Trophoblast cell (in vitro differentiated cells and primary cell): ENCODE data around the gene AQP7.
"Not testable (repeated sequence)": the region's sequence is repeated elsewhere in the genome, so short reads cannot be mapped to it uniquely, and the experiment has no call there.

Experiments
- DNase-seq, 2 donors: peaks; one replicate each; pipeline ENCODE4 v3.0.0-alpha.2; 2016
- H2AFZ ChIP-seq: 2 replicates; pipeline ENCODE4 v1.6.1; 2013; ENCODE audit warnings: low read length, moderate library complexity, mild to moderate bottlenecking; ENCODE audit not compliant: insufficient read depth, poor library complexity
- H2AK5ac ChIP-seq: 2 replicates; pipeline ENCODE4 v1.6.1; 2013; ENCODE audit warnings: mild to moderate bottlenecking, low read length
- H2BK120ac ChIP-seq: 2 replicates; pipeline ENCODE4 v1.6.1; 2013; ENCODE audit warnings: low read length, mild to moderate bottlenecking, moderate library complexity; ENCODE audit not compliant: insufficient read depth, poor library complexity
- H2BK12ac ChIP-seq: 2 replicates; pipeline ENCODE4 v1.6.1; 2013; ENCODE audit warnings: mild to moderate bottlenecking, low read length, moderate library complexity
- H2BK5ac ChIP-seq: 2 replicates; pipeline ENCODE4 v1.6.1; 2013; ENCODE audit warnings: low read length, low read depth, moderate library complexity, mild to moderate bottlenecking; ENCODE audit not compliant: poor library complexity
- H3K14ac ChIP-seq: 2 replicates; pipeline ENCODE4 v1.6.1; 2013; ENCODE audit warnings: mild to moderate bottlenecking, low read length
- H3K18ac ChIP-seq: 2 replicates; pipeline ENCODE4 v1.6.1; 2013; ENCODE audit warnings: mild to moderate bottlenecking, low read length
- H3K23ac ChIP-seq: 2 replicates; pipeline ENCODE4 v1.6.1; 2013; ENCODE audit warnings: low read length
- H3K27ac ChIP-seq: 2 replicates; pipeline ENCODE4 v1.5.1; 2013; ENCODE audit warnings: low read depth, mild to moderate bottlenecking, inconsistent platforms, low read length, moderate library complexity
- H3K27me3 ChIP-seq: 2 replicates; pipeline ENCODE4 v1.6.1; 2013; ENCODE audit warnings: inconsistent platforms, mild to moderate bottlenecking, low read length, moderate library complexity; ENCODE audit not compliant: insufficient read depth
- H3K36me3 ChIP-seq, 2 experiments: 1 replicate in 1 of 2; 2 replicates in 1 of 2; pipeline ENCODE4 v1.6.1; 2013; ENCODE audit warnings: low read length in 2 of 2, mild to moderate bottlenecking in 2 of 2, moderate library complexity in 1 of 2; ENCODE audit not compliant: insufficient read depth in 2 of 2, control insufficient read depth in 1 of 2
- H3K4ac ChIP-seq: 2 replicates; pipeline ENCODE4 v1.6.1; 2013; ENCODE audit warnings: low read depth, mild to moderate bottlenecking, low read length, moderate library complexity
- H3K4me1 ChIP-seq, 2 experiments: 1 replicate in 1 of 2; 2 replicates in 1 of 2; pipeline ENCODE4 v1.6.1; 2013; ENCODE audit warnings: low read length in 2 of 2, mild to moderate bottlenecking in 2 of 2, moderate library complexity in 1 of 2; ENCODE audit not compliant: insufficient read depth in 2 of 2, control insufficient read depth in 1 of 2
- H3K4me2 ChIP-seq: 2 replicates; pipeline ENCODE4 v1.6.1; 2013; ENCODE audit warnings: inconsistent platforms, mild to moderate bottlenecking, low read length, moderate library complexity
- H3K4me3 ChIP-seq: 2 replicates; pipeline ENCODE4 v1.5.1; 2013; ENCODE audit warnings: mild to moderate bottlenecking, low read depth, low read length, inconsistent platforms
- H3K79me1 ChIP-seq: one replicate; pipeline ENCODE4 v1.6.1; 2013; ENCODE audit warnings: low read length
- H3K79me2 ChIP-seq: 2 replicates; pipeline ENCODE4 v1.6.1; 2013; ENCODE audit warnings: low read length, mild to moderate bottlenecking; ENCODE audit not compliant: control insufficient read depth, insufficient read depth, poor library complexity
- H3K9ac ChIP-seq: 2 replicates; pipeline ENCODE4 v1.6.1; 2013; ENCODE audit warnings: mild to moderate bottlenecking, low read length
- H3K9me3 ChIP-seq: 2 replicates; pipeline ENCODE4 v1.6.1; 2013; ENCODE audit warnings: low read depth, mild to moderate bottlenecking, control low read depth, inconsistent platforms, low read length; ENCODE audit not compliant: insufficient read depth
- H4K12ac ChIP-seq: 2 replicates; pipeline ENCODE4 v1.6.1; 2013; ENCODE audit warnings: low read depth, mild to moderate bottlenecking, low read length, moderate library complexity
- H4K8ac ChIP-seq: 2 replicates; pipeline ENCODE4 v1.6.1; 2013; ENCODE audit warnings: low read depth, mild to moderate bottlenecking, low read length, moderate library complexity
- H4K91ac ChIP-seq: one replicate; pipeline ENCODE4 v1.6.1; 2013; ENCODE audit warnings: low read depth, mild to moderate bottlenecking, low read length, moderate library complexity
- WGBS: extraction: QIAGEN DNeasy Blood & Tissue Kit; methylation state at CpG from one replicate; pipeline ENCODE4 v1.1.7; 2013; ENCODE audit warnings: missing lambda C conversion rate; ENCODE audit not compliant: insufficient read length, insufficient coverage; ENCODE audit errors: extremely low coverage; 5-methylcytosine and 5-hydroxymethylcytosine counted together

Gene AQP7

GRCh38 chr9:33403941-33404787 lies 1.8 kb upstream of the AQP7 start:
- Histone ChIP-seq H3K4me3 (no peak overlapping the region), H4K12ac (no peak overlapping the region), H4K91ac (no peak overlapping the region), H2BK120ac (no peak overlapping the region), H3K9ac (no peak overlapping the region), H2AK5ac (no peak overlapping the region), H2BK12ac (no peak overlapping the region), H3K14ac (no peak overlapping the region), H3K4me1 (peaks cover 3 to 6% of the 10 kb centered on the region in 2 experiments), H4K8ac (no peak overlapping the region), H2BK5ac (no peak overlapping the region), H3K36me3 (no peaks in the 10 kb centered on the region), H3K79me1 (no peaks in the 10 kb centered on the region), H3K79me2 (no peaks in the 10 kb centered on the region), H3K23ac (no peak overlapping the region), H3K27ac (no peak overlapping the region), H3K4me2 (no peak overlapping the region), H3K4ac (no peak overlapping the region), H3K18ac (no peak overlapping the region), H2AFZ (no peak overlapping the region), H3K27me3 (no peaks in the 10 kb centered on the region), H3K9me3 (peaks cover 2% of the 10 kb centered on the region)
- WGBS, result no CpG with 5 or more reads among the region's 17 CpGs
- DNase-seq, result no peak

- not testable (repeated sequence) for H2AK5ac ChIP-seq, H3K14ac ChIP-seq, H2BK12ac ChIP-seq, H3K36me3 ChIP-seq, H3K4me3 ChIP-seq, H3K4me1 ChIP-seq, H3K23ac ChIP-seq, H3K27me3 ChIP-seq, H3K27ac ChIP-seq, H4K12ac ChIP-seq, H2AFZ ChIP-seq, DNase-seq, H4K91ac ChIP-seq, H2BK120ac ChIP-seq, H3K9ac ChIP-seq, H4K8ac ChIP-seq, H3K4me2 ChIP-seq, H3K79me2 ChIP-seq, H3K4ac ChIP-seq, H3K18ac ChIP-seq, H3K9me3 ChIP-seq, H2BK5ac ChIP-seq, H3K79me1 ChIP-seq
- no CpG with 5 or more reads among the region's 10 CpGs for WGBS
These were observed 559 bp downstream of the AQP7 start for GRCh38 chr9:33401809-33402208.

GRCh38 chr9:33399047-33399446 lies 3.3 kb downstream of the AQP7 start:
- H3K4me2 ChIP-seq, H3K4me3 ChIP-seq, H3K4ac ChIP-seq, H3K79me2 ChIP-seq, H2BK5ac ChIP-seq, H3K23ac ChIP-seq, H3K18ac ChIP-seq, H2BK120ac ChIP-seq, H3K9ac ChIP-seq, H2AK5ac ChIP-seq, H3K4me1 ChIP-seq, H3K36me3 ChIP-seq, H3K14ac ChIP-seq, H2BK12ac ChIP-seq, H4K91ac ChIP-seq, H2AFZ ChIP-seq, DNase-seq, H4K12ac ChIP-seq, H3K9me3 ChIP-seq, H4K8ac ChIP-seq, H3K27me3 ChIP-seq, H3K79me1 ChIP-seq, H3K27ac ChIP-seq: not testable (repeated sequence)
- 100% methylated on average over 1 of the region's 4 CpGs for WGBS

GRCh38 chr9:33397801-33398200 lies 4.6 kb downstream of the AQP7 start:
- H2BK120ac ChIP-seq, H4K12ac ChIP-seq, H4K8ac ChIP-seq, H3K27ac ChIP-seq, H3K4me2 ChIP-seq, H3K4ac ChIP-seq, H3K23ac ChIP-seq, H3K36me3 ChIP-seq, H3K4me3 ChIP-seq, H2AK5ac ChIP-seq, H3K27me3 ChIP-seq, H4K91ac ChIP-seq, H3K79me2 ChIP-seq, H3K79me1 ChIP-seq, H3K9ac ChIP-seq, H3K14ac ChIP-seq, H3K9me3 ChIP-seq, H2AFZ ChIP-seq, H3K18ac ChIP-seq, H3K4me1 ChIP-seq, DNase-seq, H2BK12ac ChIP-seq, H2BK5ac ChIP-seq: not testable (repeated sequence)
- no CpG with 5 or more reads among the region's 4 CpGs for WGBS
